PC-3 (cell line): Measurements from ENCODE around the gene TCERG1. TPM values are rescaled to one million over a fixed set of nuclear protein-coding genes. Genes with fewer than 3 reads are reported as not detected.

Source experiments
- ATAC-seq: fragments of 200-7000 bp; cut with Tn5 transposase; 2 replicates; pipeline ENCODE4 v1.9.1; 2020; ENCODE audit warnings: mild to moderate bottlenecking, moderate library complexity
- BruUV-seq: library from RNA; stranded (reverse); fragments of 400-500 nt; replicated peaks from 2 replicates; lab custom pipeline; 2021; lab: Mats Ljungman, UMichigan
- CTCF ChIA-PET: fragments of 300-600 bp; sonication (Branson Sonifier 250); formaldehyde crosslinking; loops from one replicate; lab custom pipeline; 2022; ENCODE audit warnings: antibody characterized with exemption; lab: Charles Lee
- POLR2A ChIA-PET: fragments of 300-600 bp; sonication (Branson Sonifier 250); formaldehyde crosslinking; loops from one replicate; lab custom pipeline; 2022; ENCODE audit warnings: antibody characterized with exemption; ENCODE audit not compliant: unreplicated experiment; lab: Charles Lee
- DNase-seq: peaks from one replicate; pipeline ENCODE4 v3.0.0-alpha.2; 2015
- H2AFZ ChIP-seq: fragments of 300-600 bp; sonication (generic); 2 replicates; pipeline ENCODE4 v1.6.0; 2016; ENCODE audit warnings: antibody characterized with exemption, low read length
- H3F3A ChIP-seq: fragments of 300-600 bp; sonication (generic); one replicate; pipeline ENCODE4 v1.6.0; 2017; ENCODE audit warnings: antibody characterized with exemption, low read length, control low read depth, mild to moderate bottlenecking; ENCODE audit not compliant: unreplicated experiment
- H3K27ac ChIP-seq: fragments of 300-600 bp; sonication (generic); 2 replicates; pipeline ENCODE4 v1.5.1; 2016; ENCODE audit warnings: mild to moderate bottlenecking, low read length
- H3K27me3 ChIP-seq: fragments of 300-600 bp; sonication (generic); 2 replicates; pipeline ENCODE4 v1.6.1; 2016; ENCODE audit warnings: low read length, mixed read lengths
- H3K36me3 ChIP-seq: fragments of 300-600 bp; sonication (generic); 2 replicates; pipeline ENCODE4 v1.6.1; 2016; ENCODE audit warnings: low read depth, mixed run types, low read length, mixed read lengths
- H3K4me1 ChIP-seq: fragments of 300-600 bp; sonication (generic); 2 replicates; pipeline ENCODE4 v1.5.1; 2016; ENCODE audit warnings: low read length; ENCODE audit not compliant: insufficient read depth
- H3K4me2 ChIP-seq: fragments of 300-600 bp; sonication (generic); 2 replicates; pipeline ENCODE4 v1.6.0; 2016; ENCODE audit warnings: low read length
- H3K4me3 ChIP-seq: fragments of 300-600 bp; sonication (generic); 2 replicates; pipeline ENCODE4 v1.5.1; 2016; ENCODE audit warnings: mild to moderate bottlenecking, low read length, mixed read lengths
- H3K79me2 ChIP-seq: fragments of 300-600 bp; sonication (generic); 2 replicates; pipeline ENCODE4 v1.6.1; 2017; ENCODE audit warnings: low read length, mixed read lengths
- H3K9ac ChIP-seq: fragments of 300-600 bp; sonication (generic); 2 replicates; pipeline ENCODE4 v1.6.0; 2016; ENCODE audit warnings: mild to moderate bottlenecking, low read length
- H3K9me2 ChIP-seq: fragments of 300-600 bp; sonication (generic); replicated peaks from 2 replicates; pipeline ENCODE4 v1.6.1; 2016; ENCODE audit warnings: mixed run types, low read length, mixed read lengths
- H3K9me3 ChIP-seq: fragments of 300-600 bp; sonication (generic); 2 replicates; pipeline ENCODE4 v1.6.1; 2016; ENCODE audit warnings: low read length, mixed read lengths
- H4K20me1 ChIP-seq: fragments of 300-600 bp; sonication (generic); 2 replicates; pipeline ENCODE4 v1.6.1; 2016; ENCODE audit warnings: low read length, mixed read lengths
- EZH2 ChIP-seq: fragments of 300-600 bp; sonication (generic); IDR thresholded peaks from one replicate; pipeline ENCODE4 v1.6.1; 2017; ENCODE audit warnings: antibody characterized with exemption, mild to moderate bottlenecking, low read length; ENCODE audit not compliant: unreplicated experiment
- EZH2phosphoT487 ChIP-seq: fragments of 300-600 bp; sonication (generic); IDR thresholded peaks from 2 replicates; pipeline ENCODE4 v1.6.1; 2018; ENCODE audit warnings: mild to moderate bottlenecking, antibody characterized with exemption, low read length, borderline replicate concordance
- intact Hi-C: fragments of 100-400 bp; cut with micrococcal nuclease; formaldehyde crosslinking; loops from 2 replicates; pipeline ENCODE4 v1.9.0; 2023
- total RNA-seq: library from RNA; depleted of rRNA; stranded (reverse); fragments of >200 nt; gene quantifications from 2 replicates; pipeline ENCODE4 v1.2.3, GENCODE V29; 2014
- TF ChIP-seq, protein P1 (sequence below): fragments of 300-600 bp; sonication (generic); conservative IDR thresholded peaks from 2 replicates; pipeline ENCODE4 v1.5.1; 2017; ENCODE audit warnings: antibody characterized with exemption, low read depth, mild to moderate bottlenecking, low read length

The TCERG1 gene
- total RNA-seq, 1 experiment from 2014 or later = 96.9 TPM

DNA sequence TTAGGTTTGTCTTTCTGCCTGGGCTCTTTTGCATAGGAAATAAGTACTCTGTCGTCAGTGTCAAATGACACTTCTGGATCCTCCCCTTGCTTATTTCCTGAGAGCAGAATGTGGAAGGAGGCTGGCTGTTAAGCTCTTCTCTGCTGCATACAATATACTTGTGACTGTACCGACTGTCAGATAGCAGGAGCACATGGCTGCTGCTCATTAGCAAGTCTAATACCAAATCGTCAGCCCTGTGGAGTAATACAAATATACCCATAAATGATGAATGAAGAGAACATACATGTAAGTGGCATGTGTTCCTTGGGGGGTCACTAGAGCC lies 69.0 kb downstream of the TCERG1 start, which contains the start of gene GPR151:
Gene GPR151 (minus strand): TSS at position 40 of the 325 bp plus-strand sequence. CDS start 77 bp downstream, outside the sequence.
- no peak for DNase-seq
- Histone ChIP-seq H3K9me3 (no peaks in the 10 kb centered on the region), H3K36me3 (peaks cover 18% of the 10 kb centered on the region; the same call in 1 of the 2 replicates), H3K4me2 (no peak within 1 kb of the TSS), H3K4me1 (peaks cover 3% of the 10 kb centered on the region; the same call in 1 of the 2 replicates), H3K4me3 (no peak within 1 kb of the TSS), H3K9ac (no peak within 1 kb of the TSS), H4K20me1 (no peaks in the 10 kb centered on the region), H3K27ac (no peak within 1 kb of the TSS), H3K9me2 (no peaks in the 10 kb centered on the region), H3F3A (no peaks in the 10 kb centered on the region), H3K27me3 (no peaks in the 10 kb centered on the region), H2AFZ (no peak within 1 kb of the TSS), H3K79me2 (no peaks in the 10 kb centered on the region)
- POLR2A ChIA-PET = no interaction called here
- no TSS peak for BruUV-seq
- TF ChIP-seq EZH2 (no peak), EZH2phosphoT487 (no peak)
- TF ChIP-seq, protein P1, sequence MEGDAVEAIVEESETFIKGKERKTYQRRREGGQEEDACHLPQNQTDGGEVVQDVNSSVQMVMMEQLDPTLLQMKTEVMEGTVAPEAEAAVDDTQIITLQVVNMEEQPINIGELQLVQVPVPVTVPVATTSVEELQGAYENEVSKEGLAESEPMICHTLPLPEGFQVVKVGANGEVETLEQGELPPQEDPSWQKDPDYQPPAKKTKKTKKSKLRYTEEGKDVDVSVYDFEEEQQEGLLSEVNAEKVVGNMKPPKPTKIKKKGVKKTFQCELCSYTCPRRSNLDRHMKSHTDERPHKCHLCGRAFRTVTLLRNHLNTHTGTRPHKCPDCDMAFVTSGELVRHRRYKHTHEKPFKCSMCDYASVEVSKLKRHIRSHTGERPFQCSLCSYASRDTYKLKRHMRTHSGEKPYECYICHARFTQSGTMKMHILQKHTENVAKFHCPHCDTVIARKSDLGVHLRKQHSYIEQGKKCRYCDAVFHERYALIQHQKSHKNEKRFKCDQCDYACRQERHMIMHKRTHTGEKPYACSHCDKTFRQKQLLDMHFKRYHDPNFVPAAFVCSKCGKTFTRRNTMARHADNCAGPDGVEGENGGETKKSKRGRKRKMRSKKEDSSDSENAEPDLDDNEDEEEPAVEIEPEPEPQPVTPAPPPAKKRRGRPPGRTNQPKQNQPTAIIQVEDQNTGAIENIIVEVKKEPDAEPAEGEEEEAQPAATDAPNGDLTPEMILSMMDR = no peak
- CTCF ChIA-PET = interaction anchor here (0.5 kb wide), 1 partner anchor 104 kb away, joined by 16 read pairs; no protein-coding TSS in a partner anchor
- intact Hi-C loops = no loop called here
- ATAC-seq = peak; percentile 25; the same call in 1 of the 2 replicates

DNA sequence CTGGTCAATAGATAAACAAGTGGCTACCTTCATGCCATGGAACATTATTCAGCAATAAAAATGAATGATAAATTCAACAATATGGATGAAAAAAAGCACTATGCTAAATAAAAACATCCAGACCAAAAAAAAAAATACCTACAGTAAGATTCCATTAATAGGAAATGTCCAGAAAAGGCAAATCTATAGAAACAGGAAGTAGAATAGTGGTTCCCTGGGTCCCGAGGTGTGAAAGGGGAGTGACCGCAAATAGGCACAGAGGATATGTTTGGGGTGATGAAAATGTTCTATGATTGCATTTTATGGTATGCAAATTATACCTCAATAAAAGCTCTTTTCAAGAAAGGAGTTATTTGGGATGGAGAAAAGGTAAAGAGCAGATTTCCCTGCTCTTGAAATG lies 72.4 kb downstream of the TCERG1 start:
- Histone ChIP-seq H3K9me3 (no peaks in the 10 kb centered on the region), H3K4me1 (peaks cover 3% of the 10 kb centered on the region; the same call in 1 of the 2 replicates), H3K4me3 (no peak overlapping the region), H3K9ac (no peak overlapping the region), H3K27me3 (peaks cover 6% of the 10 kb centered on the region; the same call in 1 of the 2 replicates), H3F3A (no peaks in the 10 kb centered on the region), H4K20me1 (no peaks in the 10 kb centered on the region), H2AFZ (no peak overlapping the region), H3K27ac (no peak overlapping the region), H3K4me2 (no peak overlapping the region), H3K9me2 (no peaks in the 10 kb centered on the region), H3K79me2 (no peaks in the 10 kb centered on the region), H3K36me3 (no peaks in the 10 kb centered on the region)
- intact Hi-C loops = no loop called here
- no peak for DNase-seq
- ATAC-seq = no peak
- BruUV-seq = no TSS peak
- TF ChIP-seq, protein P1 = no peak
- TF ChIP-seq EZH2phosphoT487 (no peak), EZH2 (no peak)
- ChIA-PET POLR2A (no interaction called here), CTCF (no interaction called here)

DNA sequence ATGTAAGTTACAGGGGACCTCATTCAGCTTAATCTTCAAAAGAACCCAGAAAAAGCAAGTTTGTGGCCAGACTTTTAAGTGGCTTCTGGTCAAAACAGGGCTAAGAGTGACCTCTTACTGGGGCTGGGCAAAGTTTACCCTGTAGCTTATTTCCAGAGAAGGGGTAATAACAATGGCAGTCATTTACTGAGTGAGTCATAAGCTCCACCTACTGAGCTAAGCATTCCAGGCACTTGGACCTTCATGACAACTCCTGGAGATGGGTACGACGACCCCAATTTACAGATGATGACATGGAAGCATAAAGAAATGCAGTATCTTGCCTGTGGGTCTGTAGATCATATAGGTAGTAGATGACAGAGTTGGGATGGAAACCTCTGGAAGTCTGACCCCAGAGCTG lies 73.6 kb downstream of the TCERG1 start:
- TF ChIP-seq EZH2 (no peak), EZH2phosphoT487 (no peak)
- TF ChIP-seq, protein P1 = no peak
- intact Hi-C loops = no loop called here
- Histone ChIP-seq H3K9ac (no peak overlapping the region), H3K4me1 (peaks cover 3% of the 10 kb centered on the region; the same call in 1 of the 2 replicates), H3K4me3 (no peak overlapping the region), H2AFZ (no peak overlapping the region), H4K20me1 (no peaks in the 10 kb centered on the region), H3K27ac (no peak overlapping the region), H3K79me2 (no peaks in the 10 kb centered on the region), H3K27me3 (peaks cover 11% of the 10 kb centered on the region; the same call in 1 of the 2 replicates), H3K9me3 (no peaks in the 10 kb centered on the region), H3K4me2 (no peak overlapping the region), H3K9me2 (no peaks in the 10 kb centered on the region), H3K36me3 (no peaks in the 10 kb centered on the region), H3F3A (no peaks in the 10 kb centered on the region)
- ATAC-seq (peak; percentile 38), DNase-seq (peak; percentile 35)
- POLR2A ChIA-PET = interaction anchor here (0.7 kb wide), 1 partner anchor 8 kb away, joined by 5 read pairs; no protein-coding TSS in a partner anchor
- BruUV-seq = no TSS peak
- CTCF ChIA-PET = interaction anchor here (0.6 kb wide), 1 partner anchor 76 kb away, joined by 4 read pairs; no protein-coding TSS in a partner anchor
